Brain microvascular endothelial cell (primary cell): Measurements from ENCODE around the gene PRSS22.

Experiments used
- DNase-seq: peaks from one replicate; pipeline ENCODE4 v3.0.0-alpha.2; 2020
- H3K27ac ChIP-seq: fragments of 250-450 bp; sonication (Bioruptor Pico); 2 replicates; pipeline ENCODE4 v1.5.1; 2020; ENCODE audit warnings: mild to moderate bottlenecking, moderate library complexity
- H3K27me3 ChIP-seq: fragments of 250-450 bp; sonication (Bioruptor Pico); replicated peaks from 2 replicates; pipeline ENCODE4 v1.5.1; 2020; ENCODE audit warnings: mild to moderate bottlenecking
- H3K36me3 ChIP-seq: fragments of 250-450 bp; sonication (Bioruptor Pico); replicated peaks from 2 replicates; pipeline ENCODE4 v1.5.1; 2020; ENCODE audit warnings: mild to moderate bottlenecking
- H3K4me3 ChIP-seq: 2 replicates; pipeline ENCODE4 v1.5.1; 2011; ENCODE audit warnings: low read depth, mild to moderate bottlenecking, control low read depth, low read length, moderate library complexity
- CTCF ChIP-seq: IDR thresholded peaks from 2 replicates; pipeline ENCODE4 v1.5.1; 2011; ENCODE audit warnings: low read depth, mild to moderate bottlenecking, moderate library complexity, low read length, control low read depth, inconsistent platforms; ENCODE audit errors: missing control alignments
- in situ Hi-C: cut with HindIII; loops from 2 replicates; pipeline ENCODE4 v1.10.0; 2017; ENCODE audit warnings: low sequenced_read_pairs, low pct_ligation_motif_present

Gene PRSS22

DNA sequence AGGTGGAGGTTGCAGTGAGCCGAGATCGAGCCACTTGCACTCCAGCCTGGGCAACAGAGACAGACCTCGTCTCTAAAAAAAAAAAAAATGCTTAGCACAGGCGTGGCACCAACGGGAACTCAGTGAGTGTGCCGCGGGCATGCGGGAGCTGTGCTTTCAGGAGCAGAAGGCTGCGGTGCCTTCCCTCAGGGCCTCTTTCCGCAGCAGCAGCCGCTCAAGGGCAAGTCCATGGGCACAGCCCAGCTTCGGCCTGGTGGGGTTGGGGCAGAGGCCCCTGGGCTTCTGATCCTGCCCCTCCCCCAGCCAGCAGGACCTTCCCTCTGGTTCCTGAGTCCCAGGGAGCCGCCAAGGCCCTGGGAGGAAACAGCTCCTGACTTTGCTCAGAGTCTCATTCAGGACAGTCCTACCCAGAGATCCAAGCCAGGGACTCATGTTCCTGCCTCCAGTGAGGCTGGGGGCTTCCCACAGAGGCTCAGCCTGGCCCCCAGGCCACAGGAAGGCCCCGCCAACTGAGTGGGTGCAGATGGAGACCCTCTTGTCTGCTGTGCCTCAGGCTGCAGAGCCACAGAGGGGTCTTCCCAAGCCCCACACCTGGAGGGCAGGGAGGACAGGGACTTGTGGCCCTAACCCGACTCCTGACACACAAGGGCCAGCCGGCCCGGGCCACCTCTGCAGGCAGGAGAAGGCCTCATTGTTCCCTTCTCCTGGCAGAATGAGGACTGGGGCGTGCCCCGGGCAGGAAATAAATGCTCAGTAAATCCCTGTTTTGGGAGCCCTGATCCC, 31.2 kb downstream of the PRSS22 start:
- DNase-seq = no peak
- Histone ChIP-seq H3K36me3 (no peaks in the 10 kb centered on the region), H3K27me3 (no peaks in the 10 kb centered on the region), H3K27ac (no peak overlapping the region), H3K4me3 (no peak overlapping the region)
- TF ChIP-seq CTCF = no peak
- in situ Hi-C loops = no loop called here

DNA sequence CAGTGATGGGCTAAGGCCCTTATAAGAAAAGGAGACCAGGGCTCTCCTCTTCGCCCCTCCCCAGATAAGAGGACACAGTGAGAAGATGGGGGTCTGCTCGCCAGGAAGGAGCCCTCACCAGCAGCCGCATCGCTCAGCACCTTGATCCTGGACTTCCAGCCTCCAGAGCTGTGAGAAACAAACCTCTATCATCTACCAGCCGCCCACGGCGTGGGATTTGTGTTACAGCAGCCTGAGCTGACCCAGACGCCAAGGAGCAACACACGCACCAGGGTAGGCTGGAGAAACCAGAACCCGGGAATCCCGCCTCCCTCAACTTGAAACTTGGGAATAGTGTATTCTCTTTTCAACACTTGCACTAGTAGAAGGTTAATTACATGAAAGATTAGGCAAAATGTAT, 32.1 kb downstream of the PRSS22 start:
- no peaks in the 10 kb centered on the region for H3K27me3 ChIP-seq
- no peaks in the 10 kb centered on the region for H3K36me3 ChIP-seq
- TF ChIP-seq CTCF = no peak
- no peak overlapping the region for H3K27ac ChIP-seq
- H3K4me3 ChIP-seq = no peak overlapping the region
- in situ Hi-C loops = no loop called here
- no peak for DNase-seq

DNA sequence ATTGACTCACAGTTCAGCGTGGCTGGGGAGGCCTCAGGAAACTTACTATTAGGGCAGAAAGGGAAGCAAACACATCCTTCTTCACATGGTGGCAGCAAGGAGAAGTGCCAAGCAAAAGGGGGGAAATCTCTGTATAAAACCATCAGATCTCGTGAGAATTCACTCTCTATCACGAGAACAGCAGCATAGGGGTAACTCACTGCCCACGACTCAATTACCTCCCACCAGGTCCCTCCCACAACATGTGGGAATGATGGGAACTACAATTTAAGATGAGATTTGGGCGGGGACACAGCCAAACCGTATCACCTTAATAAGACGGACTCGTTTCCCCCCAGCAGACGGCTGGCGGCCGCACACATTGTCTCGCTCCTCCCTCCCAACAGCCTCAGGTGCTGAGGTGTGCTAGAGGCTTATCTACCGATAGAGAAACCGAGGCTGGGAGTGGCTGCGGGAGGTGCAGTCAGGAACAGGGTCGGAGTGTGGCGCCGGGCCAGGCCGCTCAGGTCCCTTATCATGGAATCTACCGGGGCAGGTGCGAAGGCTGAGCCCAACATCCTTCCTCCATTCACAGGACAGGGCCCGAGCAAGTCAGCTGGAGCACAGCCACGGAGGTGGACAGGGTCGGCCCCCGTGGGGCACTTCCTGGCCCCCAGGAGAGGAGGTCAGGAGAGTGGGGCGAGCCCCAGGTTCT, 32.8 kb downstream of the PRSS22 start:
- TF ChIP-seq CTCF = no peak
- Histone ChIP-seq H3K36me3 (no peaks in the 10 kb centered on the region), H3K27ac (no peak overlapping the region), H3K27me3 (no peaks in the 10 kb centered on the region), H3K4me3 (no peak overlapping the region)
- no peak for DNase-seq
- in situ Hi-C loops = no loop called here

DNA sequence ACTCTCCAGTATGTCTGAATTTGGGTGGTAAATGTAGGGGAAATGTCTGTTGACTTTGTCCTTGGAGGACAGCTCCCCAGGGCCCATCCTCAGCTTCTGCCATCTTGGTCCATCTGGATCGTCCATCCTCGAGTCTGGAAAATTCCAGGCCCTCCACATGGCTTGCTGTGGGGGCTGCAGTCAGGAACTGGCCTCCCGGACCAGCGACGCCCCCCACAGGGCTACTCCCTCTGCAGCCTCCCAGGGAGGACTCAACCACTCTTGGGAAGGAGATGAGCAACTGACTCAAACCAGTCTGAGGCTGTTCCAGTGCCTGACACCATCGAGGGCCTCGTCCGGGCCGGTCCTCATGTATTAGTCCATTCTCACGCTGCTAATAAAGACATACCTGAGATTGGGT, 33.3 kb downstream of the PRSS22 start:
- in situ Hi-C loops = no loop called here
- DNase-seq = no peak
- H3K27ac ChIP-seq = no peak overlapping the region
- TF ChIP-seq CTCF = no peak
- H3K4me3 ChIP-seq = no peak overlapping the region
- H3K36me3 ChIP-seq = no peaks in the 10 kb centered on the region
- no peaks in the 10 kb centered on the region for H3K27me3 ChIP-seq

GRCh38 chr16:2822496-2822895, 35.5 kb downstream of the PRSS22 start:
- in situ Hi-C loops = no loop called here
- Histone ChIP-seq H3K27ac (no peak overlapping the region), H3K36me3 (no peaks in the 10 kb centered on the region), H3K27me3 (no peaks in the 10 kb centered on the region), H3K4me3 (no peak overlapping the region)
- DNase-seq = no peak
- TF ChIP-seq CTCF = no peak

GRCh38 chr16:2822158-2822495, 35.8 kb downstream of the PRSS22 start:
- Histone ChIP-seq H3K4me3 (no peak overlapping the region), H3K27me3 (no peaks in the 10 kb centered on the region), H3K36me3 (no peaks in the 10 kb centered on the region), H3K27ac (no peak overlapping the region)
- DNase-seq = no peak
- in situ Hi-C loops = no loop called here
- TF ChIP-seq CTCF = no peak
